HG02571 (cell line): Measurements from ENCODE around the gene GALNT10.
A peak's percentile ranks its signal among the peaks of the same experiment; 100 is the strongest.
"Not testable (repeated sequence)": the region's sequence is repeated elsewhere in the genome, so short reads cannot be mapped to it uniquely, and the experiment has no call there.

ENCODE experiments used
- ATAC-seq: cut with Tn5 transposase; IDR thresholded peaks from one replicate; pipeline ENCODE4 v1.9.1; 2021; ENCODE audit warnings: mild to moderate bottlenecking, moderate library complexity; ENCODE audit not compliant: unreplicated experiment

Gene GALNT10

DNA sequence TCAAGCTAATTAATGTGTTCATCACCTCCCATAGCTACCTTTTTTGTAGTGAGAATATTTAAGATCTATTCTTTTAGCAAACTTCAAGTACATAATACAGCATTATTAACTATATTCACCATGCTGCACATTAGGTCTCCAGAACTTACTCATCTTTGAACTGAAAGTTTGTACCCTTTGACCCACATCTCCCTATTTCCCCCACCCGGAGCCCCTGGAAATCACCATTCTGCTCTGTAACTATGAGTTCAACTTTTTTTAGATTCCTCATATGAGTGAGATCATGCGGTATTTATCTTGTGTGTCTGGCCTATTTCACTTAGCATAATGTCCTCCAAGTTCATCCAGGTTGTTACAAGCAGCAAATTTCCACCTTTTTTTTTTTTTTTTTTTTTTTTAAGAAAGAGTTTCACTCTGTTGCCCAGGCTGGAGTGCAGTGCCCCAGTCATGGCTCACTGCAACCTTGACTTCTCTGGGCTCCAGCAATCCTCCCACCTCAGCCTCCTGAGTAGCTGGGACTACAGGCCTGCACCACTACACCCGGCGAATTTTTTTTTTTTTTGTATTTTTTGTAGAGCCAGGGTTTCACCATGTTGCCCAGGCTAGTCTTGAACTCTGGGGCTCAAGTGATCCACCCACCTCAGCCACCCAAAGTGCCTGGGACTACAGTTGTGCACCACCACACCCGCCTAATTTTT is 154.9 kb downstream of the GALNT10 start:
- peak; percentile 79 for ATAC-seq

DNA sequence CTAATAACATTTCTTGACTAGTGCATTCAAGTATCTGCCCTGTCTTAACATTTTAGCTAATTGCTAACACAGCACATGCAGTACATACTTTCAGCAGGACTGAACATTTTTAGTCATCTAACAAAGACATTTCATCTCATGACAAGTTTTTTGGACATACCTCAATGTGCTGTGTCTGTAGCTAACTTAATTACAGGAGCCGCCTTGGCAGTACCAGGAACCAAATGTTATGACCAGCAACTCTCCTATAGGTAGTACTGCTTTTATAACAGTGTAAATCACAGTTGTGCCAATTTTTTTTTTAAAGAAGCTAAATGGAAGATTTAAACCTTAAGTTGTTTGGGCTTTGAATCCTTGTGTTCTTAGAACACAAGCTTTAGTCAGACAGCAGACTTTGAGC is 155.9 kb downstream of the GALNT10 start:
- no peak for ATAC-seq

DNA sequence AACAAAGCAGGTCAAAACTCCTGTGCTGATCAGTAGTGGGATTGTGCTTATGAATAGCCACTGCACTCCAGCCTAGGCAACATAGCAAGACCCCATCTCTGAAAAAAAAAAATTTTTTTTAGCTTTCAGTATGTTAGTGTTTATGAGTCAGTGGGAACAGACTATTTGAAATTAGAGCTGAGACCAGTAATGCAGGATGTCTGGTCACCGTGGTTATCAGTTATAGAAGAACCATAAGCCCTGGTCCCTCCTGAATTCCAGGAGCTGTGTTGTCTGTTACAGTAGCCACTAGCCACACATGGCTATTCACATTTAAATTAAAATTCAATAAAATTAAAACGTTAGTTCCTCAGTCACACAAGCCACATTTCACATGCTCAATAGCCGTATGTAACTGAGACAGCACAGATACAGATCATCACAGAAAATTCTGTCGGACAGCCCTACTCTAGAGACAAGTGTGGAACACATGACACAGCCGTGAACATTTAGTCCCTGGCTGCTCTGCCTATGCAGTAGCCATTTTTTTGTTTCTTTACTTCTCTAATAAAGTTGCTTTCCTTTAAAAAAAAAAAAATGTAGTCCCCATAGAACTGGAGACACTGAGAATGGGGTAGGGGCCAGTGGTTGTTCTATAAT is 159.2 kb downstream of the GALNT10 start:
- ATAC-seq, result no peak

DNA sequence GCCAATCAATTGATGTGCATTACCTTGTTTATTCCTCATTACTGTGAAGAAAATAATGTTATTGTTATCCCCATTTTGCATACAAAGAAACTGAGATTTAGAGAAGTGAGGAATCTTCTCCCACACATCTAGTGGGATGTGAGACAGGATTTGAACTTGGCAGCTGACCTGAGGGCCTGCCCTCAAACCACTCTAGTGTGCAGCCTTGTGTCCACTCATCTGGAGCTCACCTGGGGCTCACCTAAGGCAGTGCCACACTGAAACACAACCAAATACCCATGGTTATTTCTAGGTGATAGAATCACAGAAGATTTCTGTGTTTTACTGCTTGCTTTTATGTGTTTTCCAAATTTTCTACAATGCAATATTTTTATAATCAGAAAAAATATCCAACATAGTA is 160.6 kb downstream of the GALNT10 start:
- no peak for ATAC-seq

DNA sequence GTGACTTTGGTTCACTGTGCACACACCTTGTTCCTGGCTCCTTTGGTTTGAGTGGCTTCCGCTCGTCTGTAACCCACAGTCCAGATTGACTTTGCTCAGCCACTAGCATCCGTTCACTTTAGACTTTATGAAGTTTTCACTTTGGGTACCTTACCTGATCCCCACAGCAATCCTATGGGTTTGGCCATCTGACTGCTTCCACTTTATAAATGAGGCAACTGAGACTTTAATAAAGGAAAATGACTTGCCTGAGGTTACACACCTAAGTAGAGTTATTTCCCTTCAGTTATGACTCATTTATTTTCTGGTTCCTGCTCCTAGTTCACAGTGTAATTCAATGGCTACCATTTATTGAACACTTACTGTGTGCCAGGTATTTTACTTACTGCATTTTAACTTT is 161.0 kb downstream of the GALNT10 start:
- ATAC-seq, result no peak

DNA sequence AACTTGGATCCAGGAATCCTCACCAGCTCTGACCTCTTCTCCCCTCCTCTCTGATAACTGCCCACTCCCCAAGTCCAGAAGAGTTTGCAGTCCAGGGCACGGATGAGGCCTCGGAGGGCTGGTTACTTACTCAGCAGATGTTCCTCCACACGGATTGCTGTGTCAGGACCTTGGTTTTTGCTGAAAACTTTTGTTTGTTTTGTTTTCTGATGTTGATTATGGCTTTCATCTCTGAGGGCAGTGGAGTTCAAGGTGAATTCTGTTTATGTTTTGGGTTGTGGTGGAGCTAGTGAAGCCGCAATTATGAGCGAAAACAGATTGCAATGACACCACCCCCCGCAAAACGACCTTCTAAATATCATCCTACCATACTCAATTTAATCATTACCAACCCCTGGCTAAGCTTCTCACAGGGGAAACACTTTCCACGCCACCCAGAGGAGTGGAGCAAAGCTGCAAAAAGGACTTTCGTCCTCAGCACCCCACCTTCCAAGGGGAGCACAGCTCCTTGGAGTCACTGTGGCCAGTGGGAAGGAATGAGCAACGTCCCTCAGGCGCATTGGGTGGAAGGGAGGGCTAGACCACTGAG is 162.5 kb downstream of the GALNT10 start:
- no peak for ATAC-seq

DNA sequence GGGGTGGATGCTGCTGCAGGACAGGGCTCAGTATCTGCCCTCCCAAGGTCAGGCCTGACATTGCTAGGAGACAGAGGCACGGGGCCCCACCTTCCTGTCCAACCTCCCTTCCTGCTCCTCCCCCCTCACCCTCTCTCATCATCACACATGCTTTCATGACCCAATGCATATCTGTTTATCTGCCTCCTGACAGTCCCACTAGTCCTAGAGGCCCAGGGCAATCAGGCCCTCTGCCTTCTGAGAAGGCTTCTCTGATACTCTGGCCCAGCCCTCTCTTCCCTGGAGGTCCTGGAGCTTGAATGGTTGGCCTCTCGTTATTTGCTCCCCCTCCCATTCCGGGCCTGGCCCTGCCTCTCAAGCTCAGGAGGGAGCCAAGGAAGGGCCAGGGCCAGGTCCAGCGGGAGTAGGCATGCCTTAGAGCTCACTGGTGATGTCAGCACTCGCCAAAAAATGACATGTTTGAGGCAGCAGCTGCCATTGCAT is 164.6 kb downstream of the GALNT10 start:
- ATAC-seq, result no peak

DNA sequence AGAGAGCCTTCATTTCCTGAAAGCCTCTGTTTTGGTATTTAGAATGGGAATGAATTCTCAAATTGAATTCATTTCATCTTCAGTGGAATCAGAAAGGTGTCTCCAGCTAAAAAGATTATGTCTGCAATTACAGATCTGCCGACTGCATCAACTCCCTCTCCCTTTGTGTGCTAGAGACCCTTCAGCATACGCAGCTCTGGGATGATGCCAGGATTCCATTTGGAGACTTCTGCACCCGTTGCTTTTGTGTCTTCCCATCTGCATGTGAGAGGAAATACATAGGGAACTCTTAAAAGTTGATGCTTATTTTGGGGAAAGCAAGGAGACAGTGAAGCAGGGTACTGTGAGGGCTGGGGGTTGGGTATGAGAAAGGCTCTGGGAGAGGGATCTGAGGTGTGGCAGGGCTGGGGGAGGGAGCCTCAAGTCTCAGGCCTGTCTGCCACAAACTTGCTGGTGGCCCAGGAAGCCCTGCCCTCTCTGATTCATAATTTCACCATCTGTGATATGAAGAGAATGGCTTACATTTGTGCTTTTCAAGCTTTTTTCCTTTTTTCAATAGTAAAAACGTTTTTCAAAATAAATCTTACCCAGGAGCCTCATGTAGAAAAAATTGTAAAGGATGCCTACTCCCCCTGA is 165.6 kb downstream of the GALNT10 start:
- ATAC-seq, result no peak

DNA sequence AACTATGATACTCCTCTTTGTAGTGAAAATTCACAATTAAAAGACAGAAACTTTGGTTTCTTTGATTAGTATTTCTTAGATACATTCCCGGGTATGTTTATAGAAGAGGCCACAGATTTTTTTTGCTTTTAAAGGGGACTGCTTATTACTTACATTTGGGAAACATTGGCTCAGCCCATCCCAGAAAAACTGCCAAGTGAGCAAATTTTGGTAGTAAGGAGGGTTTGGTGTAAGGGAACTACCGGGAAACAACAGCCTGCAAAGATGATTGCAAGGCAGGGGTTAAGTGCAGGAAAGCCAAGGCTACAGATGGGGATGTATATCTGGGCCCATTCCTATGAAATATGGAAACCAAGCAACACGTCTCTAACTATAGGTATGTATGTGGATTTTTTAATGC is 166.4 kb downstream of the GALNT10 start:
- no peak for ATAC-seq

DNA sequence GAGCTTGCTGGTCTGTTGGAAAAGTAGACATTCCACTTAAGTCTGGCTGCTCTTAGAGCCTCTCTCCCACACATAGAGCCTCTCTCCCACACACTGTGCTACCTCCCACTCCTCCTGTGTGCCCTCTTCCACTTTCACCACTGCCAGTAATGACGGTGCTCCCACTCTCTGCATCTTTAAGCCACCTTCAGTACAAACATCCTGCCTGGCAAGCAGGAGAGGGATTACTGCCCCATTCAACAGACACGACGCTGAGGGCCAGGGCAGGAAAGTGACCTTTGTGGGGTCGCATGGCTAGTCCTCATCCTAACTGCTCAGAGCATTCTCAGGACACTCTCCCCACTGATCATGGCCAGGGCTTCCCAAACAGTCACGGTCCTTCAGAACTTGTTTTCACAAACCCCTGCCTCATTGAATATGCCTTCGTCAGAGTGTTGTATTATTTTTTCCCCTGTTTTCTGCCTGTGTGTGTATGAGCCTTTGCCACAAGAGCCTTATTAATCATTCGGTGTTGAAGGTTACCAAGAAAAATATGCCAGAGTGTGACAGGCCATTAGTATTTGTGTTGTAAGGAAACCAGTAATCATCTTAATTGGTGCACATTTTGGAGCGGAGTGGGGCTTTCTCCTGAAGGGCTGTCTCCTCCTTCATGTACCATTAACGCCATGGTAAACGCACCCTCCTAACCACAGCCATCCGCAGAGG is 168.1 kb downstream of the GALNT10 start:
- ATAC-seq, result no peak

DNA sequence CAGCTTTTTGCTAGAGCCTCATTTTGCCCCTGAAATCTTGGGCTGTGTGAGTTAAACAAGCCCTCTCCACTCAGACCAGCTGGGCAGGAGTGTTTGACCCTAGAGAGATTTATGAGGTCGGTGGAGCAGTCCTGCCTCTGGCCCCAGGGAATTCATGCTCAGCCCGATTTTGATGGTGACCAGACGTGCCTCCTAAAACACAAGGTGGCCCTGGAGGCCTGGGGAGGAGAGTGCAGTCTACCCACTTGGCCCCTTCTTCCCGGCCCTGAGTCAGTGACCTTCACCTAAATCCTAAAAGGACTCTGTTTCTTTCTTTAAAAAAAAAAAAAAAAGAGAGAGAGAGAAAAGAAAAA is 168.7 kb downstream of the GALNT10 start:
- ATAC-seq, result no peak

DNA sequence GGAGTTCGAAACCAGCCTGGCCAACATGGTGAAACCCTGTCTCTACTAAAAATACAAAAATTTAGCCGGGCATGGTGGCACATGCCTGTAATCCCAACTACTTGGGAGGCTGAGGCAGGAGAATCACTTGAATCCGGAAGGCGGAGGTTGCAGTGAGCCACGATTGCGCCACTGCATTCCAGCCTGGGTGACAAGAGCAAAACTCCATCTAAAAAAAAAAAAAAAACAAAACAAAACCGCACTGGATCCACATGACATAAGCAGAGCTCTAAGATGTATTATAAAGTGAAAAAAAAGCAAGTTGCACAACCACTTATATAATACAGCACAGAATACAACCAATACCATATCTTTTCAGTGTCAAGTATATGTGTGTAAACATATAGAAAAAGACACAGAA is 169.7 kb downstream of the GALNT10 start:
- not testable (repeated sequence) for ATAC-seq

DNA sequence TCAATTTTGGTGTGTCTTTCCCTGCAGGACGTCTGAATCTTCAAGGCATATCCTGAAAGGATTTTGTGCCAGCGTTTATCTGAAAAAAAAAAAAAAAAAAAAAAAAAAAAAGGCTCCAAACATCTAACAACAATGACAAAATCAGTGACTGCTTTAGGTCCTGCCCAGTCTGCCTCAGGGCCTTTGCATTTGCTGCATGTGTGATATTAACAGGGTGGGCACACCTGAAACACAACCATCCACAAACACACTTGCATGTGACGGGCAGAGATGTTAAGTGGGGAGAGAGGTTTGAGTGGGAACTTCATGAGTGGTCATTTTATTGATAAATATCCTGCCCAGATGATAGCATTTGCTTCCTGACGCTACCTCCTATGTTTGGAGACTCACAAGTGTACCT is 172.9 kb downstream of the GALNT10 start:
- ATAC-seq, result no peak

DNA sequence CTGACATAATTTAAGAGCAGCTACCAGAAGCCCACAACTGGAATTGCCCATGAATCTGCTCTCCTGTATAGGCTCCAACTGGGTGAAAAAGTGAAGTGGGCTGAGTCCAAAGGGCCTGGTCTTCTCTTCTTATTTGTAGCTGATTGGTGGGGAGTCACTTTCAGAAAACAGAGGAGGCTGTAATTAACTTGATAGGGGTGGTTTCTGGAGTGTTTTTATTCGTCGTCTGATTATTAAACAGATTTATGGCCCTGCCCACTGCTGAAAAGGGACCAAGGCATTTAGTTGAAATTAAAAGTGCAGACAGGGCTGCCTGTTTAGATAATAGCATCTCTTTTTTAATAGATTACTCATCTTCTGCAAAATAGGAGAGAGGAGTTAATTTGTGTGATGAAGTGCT is 174.2 kb downstream of the GALNT10 start:
- ATAC-seq, result no peak

DNA sequence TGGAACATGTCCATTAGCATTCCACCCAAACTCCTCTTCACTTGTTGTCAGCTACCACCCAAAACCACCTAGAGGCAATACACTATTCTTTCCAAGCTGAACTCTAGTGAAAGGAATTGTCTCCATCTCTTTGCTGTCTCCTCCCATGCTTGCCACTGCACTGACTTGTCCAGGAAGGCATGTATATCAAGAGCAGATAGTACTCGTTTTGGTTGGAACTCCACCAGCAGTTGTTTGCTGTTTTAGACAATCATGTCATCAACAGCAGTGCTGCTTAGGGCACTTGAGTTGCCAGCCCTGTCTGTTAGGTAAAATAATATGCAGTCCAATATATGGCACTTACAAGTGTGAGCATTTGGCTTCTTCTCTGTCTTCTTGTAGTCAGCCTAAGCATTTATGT is 175.3 kb downstream of the GALNT10 start:
- ATAC-seq, result no peak

DNA sequence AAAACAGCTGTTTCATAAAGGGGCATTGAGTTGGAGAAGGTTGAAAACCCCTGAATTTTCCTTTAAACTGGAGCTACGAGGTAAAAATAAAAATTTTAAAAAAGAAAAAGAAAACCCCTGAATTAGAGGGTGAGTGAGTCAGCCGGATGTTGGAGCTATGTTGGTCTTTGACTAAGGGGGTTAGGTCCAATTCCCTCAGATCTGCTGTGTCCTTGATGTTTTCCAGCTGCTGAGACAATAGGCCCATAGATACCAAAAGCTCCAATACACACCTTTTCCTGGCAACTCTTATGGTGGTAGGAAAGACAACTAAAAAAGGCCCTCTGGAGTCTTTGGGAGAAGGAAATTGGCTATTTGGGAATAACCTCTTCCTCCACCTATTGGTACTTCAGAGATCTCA is 175.8 kb downstream of the GALNT10 start:
- ATAC-seq, result no peak

DNA sequence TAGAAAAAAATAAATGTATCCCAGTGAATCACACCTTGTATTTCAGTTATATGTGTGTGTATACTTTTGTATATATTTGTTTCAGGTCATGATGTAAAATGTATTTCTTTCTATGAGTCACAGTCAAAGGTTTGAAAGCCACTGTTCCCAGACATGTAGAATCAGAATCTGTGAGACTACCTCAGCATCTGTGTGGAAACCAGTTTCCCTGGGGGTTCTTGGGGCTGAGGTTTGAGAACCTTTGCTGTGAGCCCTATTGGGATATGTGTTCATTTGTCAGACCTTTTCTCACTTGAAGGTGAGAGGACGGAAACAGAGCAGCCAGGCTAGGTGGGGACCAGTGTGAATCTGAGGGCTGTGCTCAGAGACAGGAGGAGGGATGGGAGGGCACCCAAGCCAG is 176.6 kb downstream of the GALNT10 start:
- ATAC-seq, result peak; percentile 58

DNA sequence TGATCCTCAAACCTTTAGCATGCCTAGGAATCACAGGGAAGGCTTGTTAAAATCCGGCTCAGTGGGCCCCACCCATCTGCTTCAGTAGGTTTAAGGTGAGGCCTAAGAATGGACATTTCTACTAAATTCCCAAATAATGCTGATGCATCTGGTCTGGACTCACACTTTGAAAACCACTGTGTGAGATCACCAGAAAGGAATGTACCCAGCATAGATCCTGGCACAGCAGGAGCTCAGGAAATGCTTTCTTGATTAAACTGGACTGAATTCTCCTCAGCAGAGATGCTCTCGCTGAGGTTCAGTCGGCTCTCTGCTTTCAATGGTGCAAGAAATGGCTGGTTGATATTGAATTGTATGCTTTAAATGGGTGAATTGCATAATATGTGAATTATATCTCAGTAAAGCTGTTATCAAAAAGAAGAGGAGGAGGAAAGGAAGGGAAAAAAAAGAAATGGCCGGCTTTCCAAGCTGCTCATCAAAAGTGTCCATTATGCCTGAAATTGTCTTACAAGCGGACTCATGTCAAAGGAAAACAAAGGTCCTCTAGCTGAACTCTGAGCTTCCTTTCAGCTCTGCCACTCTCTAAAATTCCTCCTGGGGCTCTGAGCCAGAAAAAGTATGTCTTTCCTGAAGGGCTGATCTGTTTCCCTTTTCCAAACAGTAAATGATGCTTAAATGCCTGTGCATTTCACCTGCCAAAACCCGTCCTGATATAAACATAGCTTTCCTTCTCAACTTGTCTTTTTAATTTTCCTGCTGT is 177.7 kb downstream of the GALNT10 start:
- no peak for ATAC-seq

DNA sequence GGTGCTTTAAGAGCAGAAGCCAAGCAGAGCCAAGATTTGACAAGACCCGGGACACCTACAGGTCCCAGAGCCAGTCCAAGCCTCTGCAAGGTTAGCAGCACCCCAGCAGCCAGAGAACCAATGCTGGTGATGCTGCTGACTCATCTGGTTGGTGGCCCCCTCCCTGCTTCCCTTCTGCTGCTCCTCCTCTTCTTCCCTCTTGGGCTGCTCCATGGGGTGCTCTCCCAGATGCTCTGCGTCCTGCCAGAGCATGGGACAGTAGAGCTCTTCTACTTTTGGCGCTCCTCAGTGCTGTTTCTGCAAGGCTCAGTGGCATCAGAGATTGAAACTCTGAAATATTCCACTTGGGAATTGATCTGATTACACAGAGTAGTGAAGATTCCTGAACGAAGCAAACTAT is 179.1 kb downstream of the GALNT10 start:
- no peak for ATAC-seq

DNA sequence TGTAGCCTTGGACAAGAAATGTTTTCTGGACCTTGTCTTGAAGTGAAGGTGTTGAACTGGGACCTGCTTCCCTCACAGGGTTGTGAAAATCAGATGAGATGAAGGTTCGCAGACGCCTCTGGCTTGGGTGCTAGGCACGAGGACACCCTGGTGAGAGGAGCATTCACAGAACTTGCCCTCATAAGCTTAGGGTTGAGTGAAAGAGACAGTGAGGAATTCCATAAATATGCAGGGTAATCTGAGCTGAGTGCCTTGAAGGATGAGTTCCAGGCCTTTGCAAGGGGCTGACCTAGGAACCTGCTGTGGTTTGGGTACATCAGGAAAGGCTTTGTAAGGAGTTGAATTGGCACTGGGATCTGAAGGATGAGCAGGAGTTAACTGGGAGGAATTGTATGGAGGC is 179.6 kb downstream of the GALNT10 start:
- no peak for ATAC-seq

DNA sequence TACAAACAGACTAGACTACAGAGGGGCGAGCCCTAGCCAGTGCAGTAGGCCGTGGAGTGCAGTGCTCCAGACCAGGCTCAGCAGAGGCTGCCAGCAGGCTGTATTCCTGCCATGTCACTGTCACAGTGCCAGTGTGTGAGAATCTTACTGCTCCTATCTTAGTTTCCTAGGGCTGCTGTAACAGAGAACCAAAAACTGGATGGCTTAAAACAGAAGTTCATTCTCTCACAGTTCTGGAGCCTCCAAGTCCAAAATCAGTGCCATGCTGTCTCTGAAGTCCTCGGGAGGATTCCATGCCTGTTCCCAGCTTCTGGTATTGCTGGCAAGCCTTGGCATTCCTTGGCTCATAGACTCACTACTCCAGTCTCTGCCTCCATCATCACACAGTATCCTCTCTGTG is 180.3 kb downstream of the GALNT10 start:
- ATAC-seq, result no peak
